ENCODE data around the gene VWC2. TPM values are rescaled to one million over a fixed set of nuclear protein-coding genes. Genes with fewer than 3 reads are reported as not detected.
A peak's percentile ranks its signal among the peaks of the same experiment; 100 is the strongest.

VWC2 gene
- total RNA-seq, 2 experiments from 2014 or later: not detected

- Histone ChIP-seq H3K4me3 (ENCODE audit: low read depth, low read length, poor library complexity, severe bottlenecking) (no peak overlapping the region), H3K4me1 (ENCODE audit: insufficient read depth, low read length, poor library complexity, severe bottlenecking) (no peaks in the 10 kb centered on the region), H3K9me3 (ENCODE audit: low read length) (no peaks in the 10 kb centered on the region), H3K9me2 (ENCODE audit: insufficient read depth, low read length) (no peaks in the 10 kb centered on the region; the same call in 1 of the 2 replicates), H3K79me2 (ENCODE audit: insufficient read depth, low read depth, low read length) (no peaks in the 10 kb centered on the region), H2AFZ (ENCODE audit: low read length) (no peak overlapping the region), H4K20me1 (ENCODE audit: insufficient read depth, low read length) (no peaks in the 10 kb centered on the region), H3K27ac (ENCODE audit: low read depth, low read length, poor library complexity, severe bottlenecking) (no peak overlapping the region), H3K4me2 (ENCODE audit: low read length) (no peak overlapping the region), H3K36me3 (ENCODE audit: insufficient read depth, low read length) (no peaks in the 10 kb centered on the region)
- intact Hi-C loops (cut with micrococcal nuclease; ENCODE audit: unreplicated experiment): no loop called here
- ChIA-PET POLR2A (no interaction called here), CTCF (ENCODE audit: unreplicated experiment) (no interaction called here)
- TF ChIP-seq EZH2phosphoT487 (IDR thresholded peaks at IDR 0.05; ENCODE audit: borderline replicate concordance, low read depth, low read length) (no peak), CTCF (conservative IDR thresholded peaks at IDR 0.05; ENCODE audit: low read length) (no peak)
- no peak for DNase-seq (ENCODE audit: low spot score)
- no TSS peak for BruUV-seq (replicated peaks)
These were observed 41.6 kb upstream of the VWC2 start for GRCh38 chr7:49731836-49732235.

- Histone ChIP-seq H3K9me3 (ENCODE audit: low read length) (peaks cover 11% of the 10 kb centered on the region), H3K4me1 (ENCODE audit: insufficient read depth, low read length, poor library complexity, severe bottlenecking) (peaks cover 47% of the 10 kb centered on the region), H3K4me3 (ENCODE audit: low read depth, low read length, poor library complexity, severe bottlenecking) (no peak overlapping the region), H3K4me2 (ENCODE audit: low read length) (no peak overlapping the region), H3K79me2 (ENCODE audit: insufficient read depth, low read depth, low read length) (no peaks in the 10 kb centered on the region), H4K20me1 (ENCODE audit: insufficient read depth, low read length) (no peaks in the 10 kb centered on the region), H3K9me2 (ENCODE audit: insufficient read depth, low read length) (no peaks in the 10 kb centered on the region), H2AFZ (ENCODE audit: low read length) (no peak overlapping the region), H3K27ac (ENCODE audit: low read depth, low read length, poor library complexity, severe bottlenecking) (no peak overlapping the region), H3K36me3 (ENCODE audit: insufficient read depth, low read length) (peaks cover 9% of the 10 kb centered on the region; the same call in 1 of the 2 replicates)
- CTCF ChIA-PET (ENCODE audit: unreplicated experiment): no interaction called here
- POLR2A ChIA-PET: interaction anchor here (1.5 to 1.7 kb wide), 2 partner anchors 18 to 27 kb away, joined by 3 to 4 read pairs; no protein-coding TSS in a partner anchor
- no peak for DNase-seq (ENCODE audit: low spot score)
- BruUV-seq (replicated peaks): no TSS peak
- intact Hi-C loops (cut with micrococcal nuclease; ENCODE audit: unreplicated experiment): no loop called here
- TF ChIP-seq CTCF (conservative IDR thresholded peaks at IDR 0.05; ENCODE audit: low read length) (no peak), EZH2phosphoT487 (IDR thresholded peaks at IDR 0.05; ENCODE audit: borderline replicate concordance, low read depth, low read length) (no peak)
These were observed 10.8 kb upstream of the VWC2 start for GRCh38 chr7:49762666-49763065.

- ChIA-PET CTCF (ENCODE audit: unreplicated experiment) (no interaction called here), POLR2A (interaction anchor here (0.6 to 1.7 kb wide), 4 partner anchors 8 to 26 kb away, joined by 3 to 5 read pairs (median 4); no protein-coding TSS in a partner anchor)
- peak; percentile 64 for DNase-seq (ENCODE audit: low spot score)
- Histone ChIP-seq H3K36me3 (ENCODE audit: insufficient read depth, low read length) (peaks cover 9% of the 10 kb centered on the region; the same call in 1 of the 2 replicates), H4K20me1 (ENCODE audit: insufficient read depth, low read length) (no peaks in the 10 kb centered on the region), H3K9me3 (ENCODE audit: low read length) (peaks cover 11% of the 10 kb centered on the region), H3K4me3 (ENCODE audit: low read depth, low read length, poor library complexity, severe bottlenecking) (no peak overlapping the region), H3K4me2 (ENCODE audit: low read length) (peak overlapping the region; percentile 38), H3K4me1 (ENCODE audit: insufficient read depth, low read length, poor library complexity, severe bottlenecking) (peaks cover 58% of the 10 kb centered on the region), H3K79me2 (ENCODE audit: insufficient read depth, low read depth, low read length) (no peaks in the 10 kb centered on the region), H3K27ac (ENCODE audit: low read depth, low read length, poor library complexity, severe bottlenecking) (peak overlapping the region; percentile 63), H2AFZ (ENCODE audit: low read length) (peak overlapping the region; percentile 93), H3K9me2 (ENCODE audit: insufficient read depth, low read length) (no peaks in the 10 kb centered on the region)
- no peak for TF ChIP-seq EZH2phosphoT487 (IDR thresholded peaks at IDR 0.05; ENCODE audit: borderline replicate concordance, low read depth, low read length)
- BruUV-seq (replicated peaks): no TSS peak
- intact Hi-C loops (cut with micrococcal nuclease; ENCODE audit: unreplicated experiment): no loop called here
These were observed 9.6 kb upstream of the VWC2 start for GRCh38 chr7:49763791-49764190.
